PC-3 (cell line): ENCODE results near the gene KCNQ1. TPM values are rescaled to one million over a fixed set of nuclear protein-coding genes. Genes with fewer than 3 reads are reported as not detected.

Source experiments
- ATAC-seq: fragments of 200-7000 bp; cut with Tn5 transposase; 2 replicates; pipeline ENCODE4 v1.9.1; 2020; ENCODE audit warnings: mild to moderate bottlenecking, moderate library complexity
- BruUV-seq: library from RNA; stranded (reverse); fragments of 400-500 nt; replicated peaks from 2 replicates; lab custom pipeline; 2021; lab: Mats Ljungman, UMichigan
- CTCF ChIA-PET: fragments of 300-600 bp; sonication (Branson Sonifier 250); formaldehyde crosslinking; loops from one replicate; lab custom pipeline; 2022; ENCODE audit warnings: antibody characterized with exemption; lab: Charles Lee
- POLR2A ChIA-PET: fragments of 300-600 bp; sonication (Branson Sonifier 250); formaldehyde crosslinking; loops from one replicate; lab custom pipeline; 2022; ENCODE audit warnings: antibody characterized with exemption; ENCODE audit not compliant: unreplicated experiment; lab: Charles Lee
- DNase-seq: peaks from one replicate; pipeline ENCODE4 v3.0.0-alpha.2; 2015
- H2AFZ ChIP-seq: fragments of 300-600 bp; sonication (generic); 2 replicates; pipeline ENCODE4 v1.6.0; 2016; ENCODE audit warnings: antibody characterized with exemption, low read length
- H3F3A ChIP-seq: fragments of 300-600 bp; sonication (generic); one replicate; pipeline ENCODE4 v1.6.0; 2017; ENCODE audit warnings: antibody characterized with exemption, low read length, control low read depth, mild to moderate bottlenecking; ENCODE audit not compliant: unreplicated experiment
- H3K27ac ChIP-seq: fragments of 300-600 bp; sonication (generic); 2 replicates; pipeline ENCODE4 v1.5.1; 2016; ENCODE audit warnings: mild to moderate bottlenecking, low read length
- H3K27me3 ChIP-seq: fragments of 300-600 bp; sonication (generic); 2 replicates; pipeline ENCODE4 v1.6.1; 2016; ENCODE audit warnings: low read length, mixed read lengths
- H3K36me3 ChIP-seq: fragments of 300-600 bp; sonication (generic); 2 replicates; pipeline ENCODE4 v1.6.1; 2016; ENCODE audit warnings: low read depth, mixed run types, low read length, mixed read lengths
- H3K4me1 ChIP-seq: fragments of 300-600 bp; sonication (generic); 2 replicates; pipeline ENCODE4 v1.5.1; 2016; ENCODE audit warnings: low read length; ENCODE audit not compliant: insufficient read depth
- H3K4me2 ChIP-seq: fragments of 300-600 bp; sonication (generic); 2 replicates; pipeline ENCODE4 v1.6.0; 2016; ENCODE audit warnings: low read length
- H3K4me3 ChIP-seq: fragments of 300-600 bp; sonication (generic); 2 replicates; pipeline ENCODE4 v1.5.1; 2016; ENCODE audit warnings: mild to moderate bottlenecking, low read length, mixed read lengths
- H3K79me2 ChIP-seq: fragments of 300-600 bp; sonication (generic); 2 replicates; pipeline ENCODE4 v1.6.1; 2017; ENCODE audit warnings: low read length, mixed read lengths
- H3K9ac ChIP-seq: fragments of 300-600 bp; sonication (generic); 2 replicates; pipeline ENCODE4 v1.6.0; 2016; ENCODE audit warnings: mild to moderate bottlenecking, low read length
- H3K9me2 ChIP-seq: fragments of 300-600 bp; sonication (generic); replicated peaks from 2 replicates; pipeline ENCODE4 v1.6.1; 2016; ENCODE audit warnings: mixed run types, low read length, mixed read lengths
- H3K9me3 ChIP-seq: fragments of 300-600 bp; sonication (generic); 2 replicates; pipeline ENCODE4 v1.6.1; 2016; ENCODE audit warnings: low read length, mixed read lengths
- H4K20me1 ChIP-seq: fragments of 300-600 bp; sonication (generic); 2 replicates; pipeline ENCODE4 v1.6.1; 2016; ENCODE audit warnings: low read length, mixed read lengths
- EZH2 ChIP-seq: fragments of 300-600 bp; sonication (generic); IDR thresholded peaks from one replicate; pipeline ENCODE4 v1.6.1; 2017; ENCODE audit warnings: antibody characterized with exemption, mild to moderate bottlenecking, low read length; ENCODE audit not compliant: unreplicated experiment
- EZH2phosphoT487 ChIP-seq: fragments of 300-600 bp; sonication (generic); IDR thresholded peaks from 2 replicates; pipeline ENCODE4 v1.6.1; 2018; ENCODE audit warnings: mild to moderate bottlenecking, antibody characterized with exemption, low read length, borderline replicate concordance
- intact Hi-C: fragments of 100-400 bp; cut with micrococcal nuclease; formaldehyde crosslinking; loops from 2 replicates; pipeline ENCODE4 v1.9.0; 2023
- total RNA-seq: library from RNA; depleted of rRNA; stranded (reverse); fragments of >200 nt; gene quantifications from 2 replicates; pipeline ENCODE4 v1.2.3, GENCODE V29; 2014
- TF ChIP-seq, protein P1 (sequence below): fragments of 300-600 bp; sonication (generic); conservative IDR thresholded peaks from 2 replicates; pipeline ENCODE4 v1.5.1; 2017; ENCODE audit warnings: antibody characterized with exemption, low read depth, mild to moderate bottlenecking, low read length

KCNQ1 gene
- total RNA-seq, 1 experiment from 2014 or later = 0.40 TPM

GRCh38 chr11:2774173-2775082 is 329.6 kb downstream of the KCNQ1 start:
- BruUV-seq = no TSS peak
- no peak overlapping the region for H3K27ac ChIP-seq
- H3K9me2 ChIP-seq = no peaks in the 10 kb centered on the region
- no peaks in the 10 kb centered on the region for H3K36me3 ChIP-seq
- H3K4me2 ChIP-seq = no peak overlapping the region
- TF ChIP-seq, protein P1, sequence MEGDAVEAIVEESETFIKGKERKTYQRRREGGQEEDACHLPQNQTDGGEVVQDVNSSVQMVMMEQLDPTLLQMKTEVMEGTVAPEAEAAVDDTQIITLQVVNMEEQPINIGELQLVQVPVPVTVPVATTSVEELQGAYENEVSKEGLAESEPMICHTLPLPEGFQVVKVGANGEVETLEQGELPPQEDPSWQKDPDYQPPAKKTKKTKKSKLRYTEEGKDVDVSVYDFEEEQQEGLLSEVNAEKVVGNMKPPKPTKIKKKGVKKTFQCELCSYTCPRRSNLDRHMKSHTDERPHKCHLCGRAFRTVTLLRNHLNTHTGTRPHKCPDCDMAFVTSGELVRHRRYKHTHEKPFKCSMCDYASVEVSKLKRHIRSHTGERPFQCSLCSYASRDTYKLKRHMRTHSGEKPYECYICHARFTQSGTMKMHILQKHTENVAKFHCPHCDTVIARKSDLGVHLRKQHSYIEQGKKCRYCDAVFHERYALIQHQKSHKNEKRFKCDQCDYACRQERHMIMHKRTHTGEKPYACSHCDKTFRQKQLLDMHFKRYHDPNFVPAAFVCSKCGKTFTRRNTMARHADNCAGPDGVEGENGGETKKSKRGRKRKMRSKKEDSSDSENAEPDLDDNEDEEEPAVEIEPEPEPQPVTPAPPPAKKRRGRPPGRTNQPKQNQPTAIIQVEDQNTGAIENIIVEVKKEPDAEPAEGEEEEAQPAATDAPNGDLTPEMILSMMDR = no peak
- TF ChIP-seq EZH2phosphoT487 (no peak), EZH2 (no peak)
- H3K27me3 ChIP-seq = no peaks in the 10 kb centered on the region
- H3K79me2 ChIP-seq = no peaks in the 10 kb centered on the region
- intact Hi-C loops = no loop called here
- H3K9ac ChIP-seq = no peak overlapping the region
- no peaks in the 10 kb centered on the region for H3K9me3 ChIP-seq
- H3F3A ChIP-seq = no peaks in the 10 kb centered on the region
- H3K4me1 ChIP-seq = peaks cover 27% of the 10 kb centered on the region
- no peak overlapping the region for H2AFZ ChIP-seq
- DNase-seq (no peak), ATAC-seq (no peak)
- H4K20me1 ChIP-seq = no peaks in the 10 kb centered on the region
- H3K4me3 ChIP-seq = no peak overlapping the region
- ChIA-PET CTCF (no interaction called here), POLR2A (no interaction called here)

GRCh38 chr11:2775083-2775625 is 330.3 kb downstream of the KCNQ1 start:
- H3K79me2 ChIP-seq = no peaks in the 10 kb centered on the region
- no peak overlapping the region for H2AFZ ChIP-seq
- ChIA-PET POLR2A (no interaction called here), CTCF (no interaction called here)
- H3K9me3 ChIP-seq = no peaks in the 10 kb centered on the region
- DNase-seq = no peak
- no peak overlapping the region for H3K27ac ChIP-seq
- no peaks in the 10 kb centered on the region for H3K27me3 ChIP-seq
- peaks cover 25% of the 10 kb centered on the region for H3K4me1 ChIP-seq
- no peaks in the 10 kb centered on the region for H3F3A ChIP-seq
- no peak overlapping the region for H3K9ac ChIP-seq
- TF ChIP-seq EZH2phosphoT487 (no peak), EZH2 (no peak)
- TF ChIP-seq, protein P1 = no peak
- no TSS peak for BruUV-seq
- no peak overlapping the region for H3K4me3 ChIP-seq
- intact Hi-C loops = no loop called here
- no peak for ATAC-seq
- no peaks in the 10 kb centered on the region for H3K36me3 ChIP-seq
- H3K9me2 ChIP-seq = no peaks in the 10 kb centered on the region
- H4K20me1 ChIP-seq = no peaks in the 10 kb centered on the region
- H3K4me2 ChIP-seq = no peak overlapping the region
